H54 (cell line): ENCODE data around the gene CWC25.

Source experiments
- DNase-seq: peaks from one replicate; pipeline ENCODE4 v3.0.0; 2011; ENCODE audit warnings: low spot score, mixed read lengths; ENCODE audit not compliant: insufficient read length
- FAIRE-seq: peaks from 3 replicates; lab custom pipeline; 2011; peaks lifted over from hg19 to GRCh38; lab: Jason Lieb, UNC
- POLR2A ChIP-seq: IDR thresholded peaks from 2 replicates; pipeline ENCODE4 v1.6.1; 2011; ENCODE audit warnings: low read depth, mild to moderate bottlenecking, low read length

Gene CWC25

DNA sequence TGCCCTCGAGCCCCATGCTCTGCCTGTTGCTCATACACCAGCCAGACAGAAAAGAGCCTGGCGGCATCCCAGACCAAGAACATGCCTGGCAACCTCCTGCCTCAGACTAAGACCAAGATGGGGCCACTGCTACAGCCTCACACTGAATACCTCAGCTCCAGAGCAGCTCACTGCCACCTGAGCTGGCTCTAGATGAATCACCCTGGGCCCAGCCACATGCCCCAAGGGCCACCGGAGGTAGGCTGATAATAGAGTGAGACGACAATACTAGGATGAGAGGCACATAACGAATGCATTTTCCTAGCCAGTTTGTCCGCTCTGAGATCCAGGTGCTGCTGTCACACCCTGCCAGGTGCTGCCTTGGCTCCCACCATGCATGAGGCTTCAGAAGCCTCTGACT, 38.7 kb downstream of the CWC25 start:
- DNase-seq (no peak), FAIRE-seq (no peak)
- no peak for TF ChIP-seq POLR2A

DNA sequence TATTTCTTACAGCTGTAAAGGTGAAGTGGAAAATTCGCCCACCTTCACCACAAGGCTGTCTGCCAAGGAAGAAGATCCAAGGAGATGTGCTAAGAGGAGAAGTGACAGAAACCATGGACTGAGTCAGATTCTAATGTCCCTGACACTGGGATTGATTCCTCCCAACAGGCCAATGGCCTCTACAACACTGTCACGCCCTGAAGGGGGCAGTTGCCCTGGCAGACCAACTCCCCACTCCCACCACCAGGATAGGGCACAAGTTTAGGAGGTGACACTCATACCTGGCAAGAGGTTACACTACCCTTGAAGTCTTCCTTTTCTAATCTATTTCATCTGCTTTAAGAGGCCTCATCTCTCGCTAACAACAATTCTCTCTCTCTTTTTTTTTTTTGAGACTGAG, 41.9 kb downstream of the CWC25 start:
- no peak for TF ChIP-seq POLR2A
- FAIRE-seq (no peak), DNase-seq (no peak)

DNA sequence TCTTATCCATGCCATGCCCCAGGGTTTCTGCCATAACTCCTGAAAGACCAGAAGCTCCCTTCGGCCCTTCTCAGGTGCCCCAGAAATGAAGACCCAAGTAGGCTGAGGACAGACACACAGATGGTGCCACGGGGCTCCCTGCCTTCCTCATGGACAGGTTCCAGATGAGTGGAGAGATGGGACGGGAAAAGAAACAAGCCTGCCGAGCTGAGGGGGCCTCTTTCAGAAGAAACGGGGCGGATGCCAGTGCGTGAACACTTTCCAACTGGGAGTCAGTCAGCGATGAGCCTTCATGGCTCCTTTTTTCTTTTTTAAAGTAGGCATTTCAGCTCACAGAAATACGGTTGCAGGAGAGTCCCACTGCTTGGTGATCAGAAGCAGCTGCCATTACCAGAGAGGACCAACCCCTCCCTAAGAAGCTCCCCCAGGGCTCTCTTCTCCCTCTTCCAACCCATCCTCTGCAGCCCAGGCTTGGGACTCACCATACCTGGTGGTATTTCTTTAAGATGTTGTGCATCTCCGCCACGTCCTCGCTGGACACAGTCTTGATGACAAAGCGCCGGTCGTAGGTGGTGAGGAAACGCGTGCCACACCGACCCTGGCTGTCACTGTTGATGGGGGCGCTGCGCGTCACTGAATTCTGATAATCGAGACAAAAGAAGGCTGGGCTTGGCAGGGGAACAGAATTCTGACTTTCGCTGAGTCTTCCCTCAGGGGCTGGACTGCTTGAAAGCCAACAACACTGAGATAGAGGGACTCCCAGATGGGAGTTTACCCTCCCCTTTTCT, 45.0 kb downstream of the CWC25 start:
- DNase-seq (no peak), FAIRE-seq (no peak)
- TF ChIP-seq POLR2A = no peak

DNA sequence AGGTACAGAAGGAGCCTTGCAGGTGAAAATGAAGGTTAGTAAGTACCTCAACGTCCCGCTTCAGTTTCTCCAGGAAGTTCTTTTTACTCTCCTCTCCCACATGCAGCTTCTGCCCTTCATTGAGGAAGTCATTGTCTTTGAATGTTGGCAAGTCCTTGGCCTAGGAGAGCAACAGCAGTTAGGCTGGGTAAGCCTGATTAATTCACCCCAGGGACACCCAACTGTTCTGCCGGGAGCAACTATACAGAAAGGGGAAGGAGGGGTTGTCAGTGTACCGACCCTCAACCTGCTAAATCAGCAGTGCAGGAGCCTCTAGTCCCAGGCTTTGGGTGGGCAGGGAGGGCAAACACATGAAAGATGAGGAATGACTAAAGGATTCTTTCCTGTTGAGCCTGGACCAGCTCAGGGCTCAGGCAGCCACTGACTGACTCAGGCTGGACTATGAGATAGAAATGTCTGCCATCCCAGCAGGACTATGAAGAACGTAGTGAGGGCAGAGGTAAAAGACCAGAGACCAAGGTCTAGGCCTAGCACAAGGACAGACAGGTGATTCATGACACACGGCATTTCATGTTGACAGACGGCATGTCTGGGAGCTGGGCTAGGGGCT, 47.4 kb downstream of the CWC25 start:
- FAIRE-seq (no peak), DNase-seq (no peak)
- TF ChIP-seq POLR2A = no peak

DNA sequence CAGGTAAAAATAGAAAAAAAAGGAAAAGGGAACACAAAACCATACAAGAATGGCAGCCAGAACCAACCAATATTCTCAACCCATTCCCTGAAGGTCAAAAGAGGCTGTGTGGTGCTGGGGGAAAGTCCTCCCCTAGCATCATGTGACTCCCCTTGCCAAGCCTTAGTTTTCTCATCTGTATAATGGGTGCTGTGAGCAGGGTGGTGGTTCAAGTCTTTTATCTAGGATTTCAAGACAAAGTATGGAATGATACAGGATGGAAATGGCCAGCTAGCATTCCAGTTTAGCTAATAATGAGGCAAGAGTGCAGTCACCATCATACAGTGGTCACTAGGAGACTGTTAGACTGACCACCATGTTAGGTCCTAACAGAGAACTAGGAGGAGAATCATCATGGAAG, 51.9 kb downstream of the CWC25 start:
- no peak for DNase-seq
- FAIRE-seq = no peak
- no peak for TF ChIP-seq POLR2A

DNA sequence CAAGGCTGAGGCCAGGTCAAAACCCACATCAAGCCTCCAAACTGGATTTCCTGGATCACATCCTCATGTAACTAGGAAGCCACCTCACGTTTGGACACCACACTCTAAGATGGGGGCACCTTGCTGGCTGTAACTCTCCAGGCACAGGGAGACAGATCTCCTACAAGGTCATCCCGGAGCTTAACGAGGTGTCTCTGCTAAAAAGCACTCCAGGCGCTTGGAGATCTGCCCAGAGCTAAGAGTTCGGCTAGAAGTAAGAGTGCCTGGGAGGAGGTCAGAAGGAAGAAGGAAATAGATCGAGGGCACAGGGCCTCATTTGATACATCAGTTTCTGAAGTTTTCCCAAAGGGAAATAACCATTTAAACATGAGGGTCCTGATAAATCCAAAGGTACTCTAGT, 56.7 kb downstream of the CWC25 start:
- no peak for FAIRE-seq
- DNase-seq = no peak
- TF ChIP-seq POLR2A = no peak

DNA sequence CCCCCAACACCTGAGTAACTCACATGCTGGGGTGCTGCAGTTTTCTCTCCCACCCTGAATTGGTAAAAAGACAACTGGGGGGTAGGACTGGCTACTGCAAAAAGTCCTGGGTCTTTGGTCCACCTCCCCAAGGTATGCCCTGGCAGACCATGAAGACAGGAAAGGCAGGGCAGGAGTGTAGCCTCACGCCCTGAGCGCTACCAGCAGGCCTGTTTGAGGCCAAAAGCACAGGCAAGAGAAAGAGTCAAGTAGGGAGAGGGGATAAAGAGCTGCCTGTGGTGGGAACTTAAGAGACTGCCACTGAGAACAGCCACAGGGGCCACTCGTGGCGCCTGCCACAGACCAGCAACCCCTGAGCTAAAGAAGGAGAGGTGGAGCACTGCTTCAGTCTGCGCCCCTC, 58.8 kb downstream of the CWC25 start:
- no peak for FAIRE-seq
- TF ChIP-seq POLR2A = no peak
- no peak for DNase-seq

DNA sequence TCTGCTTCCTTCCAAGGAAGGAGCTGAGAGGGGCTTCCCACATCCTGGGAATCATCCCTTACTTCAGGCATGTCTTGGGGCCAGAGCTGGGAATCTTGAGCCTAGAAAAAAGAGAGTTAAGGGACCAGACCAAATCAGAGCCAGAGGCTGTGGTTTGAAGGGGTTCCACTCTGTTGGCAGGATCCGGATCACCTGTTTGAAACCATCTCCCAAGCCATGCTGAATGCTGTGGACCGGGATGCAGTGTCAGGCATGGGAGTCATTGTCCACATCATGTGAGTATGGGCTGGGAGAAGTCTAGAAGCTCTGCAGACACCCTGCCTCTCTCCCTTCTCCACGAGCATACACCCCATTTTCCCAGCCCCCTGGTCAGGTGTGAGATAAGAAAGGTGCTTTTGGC, 62.9 kb downstream of the CWC25 start:
- FAIRE-seq (no peak), DNase-seq (no peak)
- no peak for TF ChIP-seq POLR2A

DNA sequence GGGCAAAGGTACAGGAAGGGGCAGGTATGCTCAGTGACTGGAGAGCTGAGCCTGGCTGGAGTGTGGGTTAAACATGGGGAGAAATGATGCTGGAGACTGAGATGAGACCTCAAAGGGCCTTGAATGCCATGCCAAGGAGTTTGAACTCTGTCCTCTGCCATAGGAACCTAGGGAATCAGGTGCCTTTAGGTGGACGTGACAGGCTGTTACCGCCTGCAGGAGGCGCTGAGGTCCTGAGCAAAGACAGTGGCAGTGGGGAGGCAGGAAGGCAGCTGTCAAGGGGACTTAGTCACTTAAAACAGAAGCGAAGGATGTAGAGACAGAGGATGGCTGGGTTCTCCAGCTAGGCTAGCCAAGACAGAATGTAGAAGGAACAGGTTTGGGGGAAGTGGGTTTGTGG, 63.5 kb downstream of the CWC25 start:
- no peak for TF ChIP-seq POLR2A
- FAIRE-seq = no peak

DNA sequence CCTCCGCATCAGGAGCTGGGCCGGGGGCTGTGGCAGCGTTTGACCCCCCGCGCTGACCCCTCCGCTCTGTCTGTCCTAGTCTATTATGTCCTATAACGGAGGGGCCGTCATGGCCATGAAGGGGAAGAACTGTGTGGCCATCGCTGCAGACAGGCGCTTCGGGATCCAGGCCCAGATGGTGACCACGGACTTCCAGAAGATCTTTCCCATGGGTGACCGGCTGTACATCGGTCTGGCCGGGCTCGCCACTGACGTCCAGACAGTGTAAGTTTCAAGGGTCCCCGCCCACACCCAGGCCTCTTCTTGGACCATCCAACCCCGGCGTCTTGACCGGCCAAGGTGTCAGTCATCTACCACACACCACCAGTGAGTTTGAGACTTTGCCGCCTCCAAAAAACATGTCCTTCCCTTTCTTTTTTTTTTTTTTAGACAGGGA, 72.0 kb downstream of the CWC25 start:
- TF ChIP-seq POLR2A = no peak
- FAIRE-seq (no peak), DNase-seq (no peak)

More for the DNA sequence above, 63.5 kb downstream of the CWC25 start:
- no peak for DNase-seq

DNA sequence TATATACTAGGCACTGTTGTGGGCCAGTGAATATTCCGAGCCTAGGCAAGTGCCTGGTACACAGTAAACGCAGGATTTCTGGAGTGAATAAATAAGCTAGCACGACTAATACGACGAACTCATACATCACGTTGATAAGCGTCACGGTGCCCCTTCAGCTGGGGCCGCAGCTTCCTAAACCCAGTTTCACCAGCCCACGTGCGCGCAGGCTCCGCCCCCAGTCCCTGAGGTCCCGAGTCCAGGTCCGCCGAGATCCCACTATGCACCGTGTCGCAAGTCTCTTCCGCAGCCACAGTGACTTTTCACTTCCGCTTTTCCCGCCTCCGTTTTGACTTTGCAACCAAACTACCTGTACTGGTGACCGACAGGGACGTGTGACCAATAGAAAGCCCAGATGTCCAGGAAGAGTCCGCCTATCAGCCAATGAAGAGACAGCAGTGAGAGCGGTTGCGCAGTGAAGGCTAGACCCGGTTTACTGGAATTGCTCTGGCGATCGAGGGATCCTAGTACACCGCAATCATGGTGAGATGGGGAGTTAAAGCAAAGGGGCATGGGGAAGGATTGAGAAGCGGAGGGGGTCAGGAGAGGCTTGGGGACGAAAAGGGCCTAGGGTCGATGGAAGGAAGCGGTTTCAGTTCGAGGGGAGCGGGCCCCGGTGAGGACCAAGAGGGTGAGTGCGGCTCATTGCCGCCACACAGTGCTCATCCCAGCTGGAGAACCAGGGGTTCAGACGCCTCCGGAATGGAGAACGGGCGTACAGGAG, 72.6 kb downstream of the CWC25 start, which contains the start of gene PSMB3:
TSS of gene PSMB3 (plus strand) at position 434 of the 763 bp plus-strand sequence. CDS start at position 520, 86 bp downstream.
- FAIRE-seq = no peak
- peak; percentile 95 for DNase-seq
- peak; percentile 52 for TF ChIP-seq POLR2A

DNA sequence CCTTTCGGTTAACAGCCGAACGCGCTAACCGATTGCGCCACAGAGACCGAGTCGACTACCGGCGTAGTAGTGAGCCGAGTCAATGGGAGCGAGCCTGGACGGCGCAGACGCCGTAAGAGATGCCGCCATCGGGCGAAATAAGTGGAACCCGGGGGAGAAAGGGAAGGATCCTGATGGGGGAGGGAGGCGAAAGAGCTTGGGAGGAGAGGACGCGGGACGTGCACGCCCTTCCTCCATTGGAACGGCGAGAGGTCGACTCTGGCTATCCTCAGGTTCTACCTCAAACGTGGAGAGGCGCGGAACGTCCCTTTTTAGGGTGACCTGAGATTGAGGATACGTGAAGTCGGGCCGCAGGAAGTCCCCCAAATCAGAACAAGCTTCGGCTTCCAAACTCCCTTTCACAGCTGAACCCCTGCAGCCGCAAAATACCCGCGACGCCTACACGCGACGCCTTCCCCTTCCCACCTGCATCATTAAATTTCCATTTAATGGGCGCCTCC, 73.3 kb downstream of the CWC25 start:
- peak; percentile 50; the same call in 1 of the 2 replicates for TF ChIP-seq POLR2A
- FAIRE-seq (no peak), DNase-seq (peak; percentile 66)

DNA sequence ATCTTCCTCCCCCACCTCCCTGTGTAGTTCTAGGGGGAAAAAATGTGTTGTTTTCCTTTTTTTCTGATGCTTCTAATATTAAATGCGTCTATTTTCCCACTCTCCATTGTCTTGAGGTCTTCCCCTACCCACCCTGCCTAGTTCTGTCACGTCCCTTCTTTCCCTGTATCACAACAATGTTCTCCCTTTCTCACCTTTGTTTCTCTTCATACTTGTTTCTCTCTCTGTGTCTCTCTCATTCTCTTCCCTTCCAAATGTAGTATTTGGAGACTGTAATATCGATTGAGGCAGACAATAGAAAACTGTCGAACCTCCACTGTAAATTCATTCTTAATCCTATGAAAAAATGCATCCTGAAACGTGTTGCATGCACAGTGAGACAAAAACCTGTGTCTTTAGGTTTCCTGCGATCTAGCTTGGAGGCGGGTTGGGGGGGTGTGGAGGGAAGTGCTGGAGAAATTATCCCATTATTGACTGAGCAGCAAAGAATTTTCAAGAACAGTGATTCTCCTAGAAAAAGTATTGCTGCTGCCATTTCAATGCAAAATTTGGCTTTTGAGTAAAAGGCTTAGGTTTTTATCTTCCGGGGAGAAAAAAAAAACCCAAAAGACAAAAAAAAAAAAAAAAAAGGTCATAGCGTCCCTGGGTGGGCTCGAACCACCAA, 73.8 kb downstream of the CWC25 start:
- no peak for TF ChIP-seq POLR2A
- FAIRE-seq = no peak
- DNase-seq = no peak
